Vagina (tissue), 2 donors: ENCODE measurements around the gene NAPB.

Source experiments
- POLR2A ChIP-seq, 2 donors: fragments of 450-650 bp; IDR thresholded peaks; one replicate each; pipeline ENCODE4 v1.6.1; 2017; ENCODE audit warnings: antibody characterized with exemption in 2 of 2, mild to moderate bottlenecking in 2 of 2, moderate library complexity in 2 of 2
- POLR2AphosphoS5 ChIP-seq, 2 donors: sonication (generic); formaldehyde crosslinking; IDR thresholded peaks; one replicate each; pipeline ENCODE4 v1.9.0; 2017; ENCODE audit warnings: antibody characterized with exemption in 2 of 2, mild to moderate bottlenecking in 2 of 2, low read depth in 1 of 2; ENCODE audit not compliant: insufficient read depth in 1 of 2
- TF ChIP-seq, protein P1 (sequence below), 3 experiments: fragments of 450-650 bp in 2 of 3; fragments of 200-600 bp in 1 of 3; sonication (generic) in 1 of 3; IDR thresholded peaks; one replicate each; pipeline ENCODE4 v1.5.1; 2017 to 2019; ENCODE audit warnings: antibody characterized with exemption in 3 of 3, mild to moderate bottlenecking in 2 of 3, moderate library complexity in 2 of 3

DNA sequence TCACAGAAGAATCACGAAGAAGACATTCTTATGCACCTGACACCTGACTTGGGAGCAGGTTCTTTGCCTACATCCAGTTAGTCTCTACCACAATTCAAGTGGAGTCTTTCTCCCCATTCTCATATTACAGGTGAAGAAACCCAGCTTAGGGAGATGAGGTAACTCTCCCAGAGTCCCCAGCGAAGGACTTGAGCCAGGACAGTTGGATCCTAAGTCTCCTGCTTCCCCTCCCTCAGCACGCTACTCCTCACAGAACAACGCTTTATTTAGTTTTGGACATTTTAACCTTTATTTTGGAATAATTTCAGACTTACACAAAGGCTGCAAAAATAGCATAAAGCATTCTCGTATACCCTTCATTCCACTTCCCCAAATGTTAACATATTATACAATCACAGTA, 17.4 kb upstream of the NAPB start:
- TF ChIP-seq POLR2A (IDR thresholded peaks at IDR 0.05) (no peak), POLR2AphosphoS5 (IDR thresholded peaks at IDR 0.05; ENCODE audit: insufficient read depth in 1 of 2, low read depth in 1 of 2) (no peak)
- TF ChIP-seq, protein P1, sequence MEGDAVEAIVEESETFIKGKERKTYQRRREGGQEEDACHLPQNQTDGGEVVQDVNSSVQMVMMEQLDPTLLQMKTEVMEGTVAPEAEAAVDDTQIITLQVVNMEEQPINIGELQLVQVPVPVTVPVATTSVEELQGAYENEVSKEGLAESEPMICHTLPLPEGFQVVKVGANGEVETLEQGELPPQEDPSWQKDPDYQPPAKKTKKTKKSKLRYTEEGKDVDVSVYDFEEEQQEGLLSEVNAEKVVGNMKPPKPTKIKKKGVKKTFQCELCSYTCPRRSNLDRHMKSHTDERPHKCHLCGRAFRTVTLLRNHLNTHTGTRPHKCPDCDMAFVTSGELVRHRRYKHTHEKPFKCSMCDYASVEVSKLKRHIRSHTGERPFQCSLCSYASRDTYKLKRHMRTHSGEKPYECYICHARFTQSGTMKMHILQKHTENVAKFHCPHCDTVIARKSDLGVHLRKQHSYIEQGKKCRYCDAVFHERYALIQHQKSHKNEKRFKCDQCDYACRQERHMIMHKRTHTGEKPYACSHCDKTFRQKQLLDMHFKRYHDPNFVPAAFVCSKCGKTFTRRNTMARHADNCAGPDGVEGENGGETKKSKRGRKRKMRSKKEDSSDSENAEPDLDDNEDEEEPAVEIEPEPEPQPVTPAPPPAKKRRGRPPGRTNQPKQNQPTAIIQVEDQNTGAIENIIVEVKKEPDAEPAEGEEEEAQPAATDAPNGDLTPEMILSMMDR (IDR thresholded peaks at IDR 0.05): no peak
